ENCODE measurements around the gene CPHXL2.

CPHXL2 gene

GRCh38 chr16:75676909-75677308 is at the start of gene CPHXL2:
TSS of gene CPHXL2 (minus strand) at chr16:75677009. CDS start at chr16:75676999, 10 bp downstream.
- no peak for DNase-seq

- DNase-seq = no peak
Measured at GRCh38 chr16:75726390-75726789, 49.6 kb upstream of the CPHXL2 start, which contains the start of gene CPHXL. TSS of gene CPHXL (minus strand) at chr16:75726490. CDS start at chr16:75726442, 48 bp downstream.

- DNase-seq = no peak
Measured at GRCh38 chr16:75718452-75718851, 41.6 kb upstream of the CPHXL2 start.

GRCh38 chr16:75714661-75715060 is 37.9 kb upstream of the CPHXL2 start:
- no peak for DNase-seq

GRCh38 chr16:75710344-75710743 is 33.5 kb upstream of the CPHXL2 start:
- DNase-seq = no peak

- DNase-seq = no peak
Measured at GRCh38 chr16:75703306-75703705, 26.5 kb upstream of the CPHXL2 start.

GRCh38 chr16:75702242-75702641 is 25.4 kb upstream of the CPHXL2 start:
- no peak for DNase-seq

GRCh38 chr16:75701361-75701760 is 24.6 kb upstream of the CPHXL2 start, which contains the start of gene DUXB:
TSS of gene DUXB (minus strand) at chr16:75701461. CDS start at chr16:75701418, 43 bp downstream.
- DNase-seq = no peak

- DNase-seq = no peak
Measured at GRCh38 chr16:75697571-75697970, 20.8 kb upstream of the CPHXL2 start.

- no peak for DNase-seq
Measured at GRCh38 chr16:75695708-75696107, 18.9 kb upstream of the CPHXL2 start.

GRCh38 chr16:75687361-75687760 is 10.6 kb upstream of the CPHXL2 start:
- no peak for DNase-seq

- no peak for DNase-seq
Measured at GRCh38 chr16:75682308-75682707, 5.5 kb upstream of the CPHXL2 start.

- DNase-seq = no peak
Measured at GRCh38 chr16:75679366-75679765, 2.6 kb upstream of the CPHXL2 start.

GRCh38 chr16:75667503-75667902 is 9.3 kb downstream of the CPHXL2 start:
- no peak for DNase-seq

- DNase-seq = no peak
Measured at GRCh38 chr16:75660726-75661302, 16.0 kb downstream of the CPHXL2 start.

GRCh38 chr16:75660321-75660720 is 16.5 kb downstream of the CPHXL2 start:
- DNase-seq = no peak

GRCh38 chr16:75658175-75658574 is 18.6 kb downstream of the CPHXL2 start:
- no peak for DNase-seq

GRCh38 chr16:75653922-75654321 is 22.9 kb downstream of the CPHXL2 start:
- DNase-seq = no peak

GRCh38 chr16:75648265-75649076 is 28.3 kb downstream of the CPHXL2 start:
- peak; percentile 16 for DNase-seq

- peak; percentile 83 for DNase-seq
Measured at GRCh38 chr16:75647492-75648264, 29.1 kb downstream of the CPHXL2 start, which contains the start of the genes KARS1 and TERF2IP. TSS of gene KARS1 (minus strand) at chr16:75647665. CDS start at chr16:75647639, 26 bp downstream. TSS of gene TERF2IP (plus strand) at chr16:75647773. CDS start at chr16:75647883, 110 bp downstream.

GRCh38 chr16:75647112-75647491 is 29.7 kb downstream of the CPHXL2 start:
- no peak for DNase-seq

- no peak for DNase-seq
Measured at GRCh38 chr16:75644240-75645012, 32.4 kb downstream of the CPHXL2 start.

Data from DMS153 (cell line).